SK-N-SH (cell line): ENCODE measurements around the gene F8.

ENCODE experiments used
- EP300 ChIP-seq, 2 experiments: IDR thresholded peaks; 2 replicates each; pipeline versions ENCODE4 v1.4.0 to v1.6.1; 2012; ENCODE audit warnings: borderline replicate concordance in 1 of 2, low read depth in 1 of 2, low read length in 1 of 2
- GABPA ChIP-seq: IDR thresholded peaks from 2 replicates; pipeline ENCODE4 v1.4.0; 2012; ENCODE audit warnings: low read depth, mild to moderate bottlenecking
- GATA2 ChIP-seq: sonication (generic); formaldehyde crosslinking; IDR thresholded peaks from 2 replicates; pipeline ENCODE4 v1.5.0; 2020; ENCODE audit warnings: mild to moderate bottlenecking, missing genetic modification reagents
- POLR2AphosphoS5 ChIP-seq: IDR thresholded peaks from 2 replicates; pipeline ENCODE4 v1.6.1; 2012; ENCODE audit warnings: low read depth, low read length
- TF ChIP-seq, protein P1 (sequence below): fragments of 200-600 bp; sonication (generic); IDR thresholded peaks from 2 replicates; pipeline ENCODE4 v1.6.1; 2017; ENCODE audit warnings: antibody characterized with exemption, mild to moderate bottlenecking, moderate library complexity
- TF ChIP-seq, protein P2 (sequence below): fragments of 150-350 bp; IDR thresholded peaks from 2 replicates; pipeline ENCODE4 v1.6.1; 2016; ENCODE audit warnings: mild to moderate bottlenecking, low read depth, low read length

DNA sequence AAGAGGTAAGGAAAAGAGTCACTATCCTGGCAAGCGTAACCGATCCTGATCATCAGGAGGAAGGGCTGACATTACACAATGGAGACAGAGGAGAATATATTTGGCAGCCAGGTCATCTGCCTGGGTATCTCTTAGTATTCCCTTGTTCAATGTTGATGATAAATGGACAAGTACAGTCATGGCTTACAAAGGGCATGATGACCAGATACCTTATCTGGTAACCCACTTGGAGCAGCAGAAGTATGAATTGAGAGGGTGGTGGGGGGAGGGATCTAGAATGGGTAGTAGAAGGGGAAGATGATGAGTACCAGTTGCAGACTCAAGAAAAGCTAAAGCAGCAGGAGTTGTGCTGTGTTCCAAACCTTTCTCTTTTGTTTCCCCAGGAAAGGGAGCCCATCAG, 17.3 kb downstream of the F8 start:
- TF ChIP-seq, protein P1, sequence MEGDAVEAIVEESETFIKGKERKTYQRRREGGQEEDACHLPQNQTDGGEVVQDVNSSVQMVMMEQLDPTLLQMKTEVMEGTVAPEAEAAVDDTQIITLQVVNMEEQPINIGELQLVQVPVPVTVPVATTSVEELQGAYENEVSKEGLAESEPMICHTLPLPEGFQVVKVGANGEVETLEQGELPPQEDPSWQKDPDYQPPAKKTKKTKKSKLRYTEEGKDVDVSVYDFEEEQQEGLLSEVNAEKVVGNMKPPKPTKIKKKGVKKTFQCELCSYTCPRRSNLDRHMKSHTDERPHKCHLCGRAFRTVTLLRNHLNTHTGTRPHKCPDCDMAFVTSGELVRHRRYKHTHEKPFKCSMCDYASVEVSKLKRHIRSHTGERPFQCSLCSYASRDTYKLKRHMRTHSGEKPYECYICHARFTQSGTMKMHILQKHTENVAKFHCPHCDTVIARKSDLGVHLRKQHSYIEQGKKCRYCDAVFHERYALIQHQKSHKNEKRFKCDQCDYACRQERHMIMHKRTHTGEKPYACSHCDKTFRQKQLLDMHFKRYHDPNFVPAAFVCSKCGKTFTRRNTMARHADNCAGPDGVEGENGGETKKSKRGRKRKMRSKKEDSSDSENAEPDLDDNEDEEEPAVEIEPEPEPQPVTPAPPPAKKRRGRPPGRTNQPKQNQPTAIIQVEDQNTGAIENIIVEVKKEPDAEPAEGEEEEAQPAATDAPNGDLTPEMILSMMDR, result no peak
- TF ChIP-seq, protein P2, sequence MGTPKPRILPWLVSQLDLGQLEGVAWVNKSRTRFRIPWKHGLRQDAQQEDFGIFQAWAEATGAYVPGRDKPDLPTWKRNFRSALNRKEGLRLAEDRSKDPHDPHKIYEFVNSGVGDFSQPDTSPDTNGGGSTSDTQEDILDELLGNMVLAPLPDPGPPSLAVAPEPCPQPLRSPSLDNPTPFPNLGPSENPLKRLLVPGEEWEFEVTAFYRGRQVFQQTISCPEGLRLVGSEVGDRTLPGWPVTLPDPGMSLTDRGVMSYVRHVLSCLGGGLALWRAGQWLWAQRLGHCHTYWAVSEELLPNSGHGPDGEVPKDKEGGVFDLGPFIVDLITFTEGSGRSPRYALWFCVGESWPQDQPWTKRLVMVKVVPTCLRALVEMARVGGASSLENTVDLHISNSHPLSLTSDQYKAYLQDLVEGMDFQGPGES, result no peak
- TF ChIP-seq POLR2AphosphoS5, result no peak
- TF ChIP-seq GATA2 (CRISPR knock-in tag), result no peak
- TF ChIP-seq GABPA, result no peak
- TF ChIP-seq EP300 (IDR thresholded peaks at IDR 0.05; ENCODE audit: borderline replicate concordance in 1 of 2, low read depth in 1 of 2, low read length in 1 of 2), result no peak
